ENCODE results near the gene S100A4.
A peak's percentile ranks its signal among the peaks of the same experiment; 100 is the strongest.
"Not testable (repeated sequence)": the region's sequence is repeated elsewhere in the genome, so short reads cannot be mapped to it uniquely, and the experiment has no call there.

S100A4 gene

DNA sequence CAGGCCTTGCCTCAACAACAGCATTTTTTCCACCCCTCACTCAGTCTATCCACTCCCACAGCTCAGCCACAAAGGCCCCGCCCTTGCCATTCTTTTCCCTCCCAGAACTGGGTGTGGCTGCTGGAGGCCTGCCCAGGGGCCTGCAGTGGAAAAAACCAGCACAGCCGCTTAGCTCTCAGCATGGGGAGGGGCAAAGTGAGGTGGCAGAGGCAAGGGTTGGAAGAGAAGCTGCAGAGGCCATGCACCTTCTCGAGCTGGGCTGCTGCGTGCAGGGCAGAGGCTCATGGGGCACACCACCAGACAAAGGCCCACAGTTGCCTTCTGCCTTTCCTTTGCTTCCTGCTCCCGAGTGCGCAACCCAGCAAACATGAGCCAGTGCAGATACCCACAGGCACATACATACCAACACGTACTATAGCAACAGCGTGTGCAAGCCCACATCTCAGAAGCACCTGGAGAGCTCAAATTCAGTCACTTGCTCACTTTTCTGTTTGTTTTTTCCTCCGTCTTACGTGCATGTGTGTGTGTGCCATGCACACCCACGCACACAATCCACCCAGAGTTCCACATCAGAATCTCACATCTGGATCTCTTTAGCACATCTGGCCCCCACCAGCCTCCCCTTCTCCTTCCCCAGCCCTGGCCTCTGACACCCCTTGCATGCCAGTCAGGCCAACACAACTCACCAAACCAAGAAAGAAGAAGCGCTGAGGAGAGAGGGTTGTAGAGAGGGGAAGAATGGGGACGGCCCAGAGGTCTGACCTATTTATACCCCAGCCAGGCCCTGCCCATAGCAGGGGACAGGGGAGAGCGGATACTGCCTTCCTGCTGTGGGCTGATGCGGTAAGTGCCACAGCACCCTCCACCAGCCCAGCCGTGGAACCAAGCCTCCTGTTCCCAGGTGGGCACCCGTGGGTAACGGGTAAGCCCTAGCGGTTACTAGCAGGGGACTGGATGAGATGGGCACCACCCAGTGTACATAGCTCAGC is at the start of gene S100A4:
S100A4 (minus strand) TSS at position 740 of the 989 bp plus-strand sequence. CDS start 1,012 bp downstream, outside the sequence.
- no peak for DNase-seq

- DNase-seq: no peak
Measured at GRCh38 chr1:153592748-153593147, 47.1 kb upstream of the S100A4 start.

DNA sequence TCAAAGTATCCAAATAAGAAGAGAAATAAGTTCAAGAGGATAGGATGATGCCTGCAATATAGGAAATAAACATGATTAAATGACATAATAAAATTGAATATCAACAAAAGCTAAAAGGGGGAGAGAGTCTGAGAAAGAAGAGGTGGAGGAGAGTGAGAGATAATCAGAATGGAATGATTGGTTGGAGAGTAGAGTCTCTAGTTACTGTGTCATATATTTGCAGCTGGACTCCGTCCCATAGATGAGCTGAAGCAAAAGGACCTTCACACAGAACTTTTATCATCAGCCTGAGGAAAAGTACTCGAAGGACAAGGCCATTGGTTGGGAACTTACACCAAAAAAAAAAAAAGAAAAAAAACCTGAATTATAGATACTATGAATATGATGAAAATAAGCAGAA is 42.9 kb upstream of the S100A4 start:
- no peak for DNase-seq

DNA sequence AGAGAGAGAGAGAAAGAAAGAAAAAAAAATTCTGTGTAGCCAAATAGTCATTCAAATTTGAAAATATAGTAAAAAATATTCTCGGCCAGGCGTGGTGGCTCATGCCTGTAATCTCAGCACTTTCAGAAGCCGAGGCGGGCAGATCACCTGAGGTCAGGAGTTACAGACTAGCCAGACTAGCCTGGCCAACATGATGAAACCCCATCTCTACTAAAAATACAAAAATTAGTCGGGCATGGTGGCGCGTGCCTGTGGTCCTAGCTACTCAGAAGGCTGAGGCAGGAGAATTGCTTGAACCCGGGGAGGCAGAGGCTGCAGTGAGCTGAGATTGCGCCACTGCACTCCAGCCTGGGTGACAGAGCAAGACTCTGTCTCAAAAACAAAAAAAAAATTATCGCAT is 42.4 kb upstream of the S100A4 start:
- DNase-seq: not testable (repeated sequence)

DNA sequence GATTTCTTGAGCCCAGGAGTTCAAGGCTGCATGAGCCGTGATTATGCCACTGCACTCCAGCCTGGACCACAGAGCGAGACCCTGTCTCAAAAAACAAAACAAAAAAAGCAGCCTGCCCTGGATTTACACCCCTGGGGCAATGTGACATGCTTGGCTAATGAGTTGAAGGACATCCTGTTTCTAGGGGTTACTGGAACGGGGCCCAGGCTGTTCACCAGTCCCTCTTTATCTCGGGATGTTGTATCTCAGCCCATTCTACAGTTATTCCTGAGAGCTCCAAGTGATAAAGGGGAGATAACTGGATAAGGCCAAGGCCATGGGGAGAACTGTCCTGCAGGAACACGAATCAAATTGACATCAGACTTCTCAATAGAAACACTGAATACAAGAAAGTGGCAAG is 41.7 kb upstream of the S100A4 start:
- DNase-seq: no peak

GRCh38 chr1:153586347-153586746 is 40.7 kb upstream of the S100A4 start:
- no peak for DNase-seq

- no peak for DNase-seq
Measured at GRCh38 chr1:153585006-153585405, 39.4 kb upstream of the S100A4 start.

GRCh38 chr1:153583976-153584375 is 38.4 kb upstream of the S100A4 start:
- no peak for DNase-seq

DNA sequence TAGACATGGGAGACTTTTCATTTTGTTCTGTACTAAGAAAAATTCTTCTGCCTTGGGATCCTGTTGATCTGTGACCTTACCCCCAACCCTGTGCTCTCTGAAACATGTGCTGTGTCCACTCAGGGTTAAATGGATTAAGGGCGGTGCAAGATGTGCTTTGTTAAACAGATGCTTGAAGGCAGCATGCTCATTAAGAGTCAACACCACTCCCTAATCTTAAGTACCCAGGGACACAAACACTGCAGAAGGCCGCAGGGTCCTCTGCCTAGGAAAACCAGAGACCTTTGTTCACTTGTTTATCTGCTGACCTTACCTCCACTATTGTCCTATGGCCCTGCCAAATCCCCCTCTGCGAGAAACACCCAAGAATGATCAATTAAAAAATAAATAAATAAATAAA is 37.9 kb upstream of the S100A4 start:
- not testable (repeated sequence) for DNase-seq

GRCh38 chr1:153582836-153583235 is 37.2 kb upstream of the S100A4 start:
- DNase-seq: not testable (repeated sequence)

DNA sequence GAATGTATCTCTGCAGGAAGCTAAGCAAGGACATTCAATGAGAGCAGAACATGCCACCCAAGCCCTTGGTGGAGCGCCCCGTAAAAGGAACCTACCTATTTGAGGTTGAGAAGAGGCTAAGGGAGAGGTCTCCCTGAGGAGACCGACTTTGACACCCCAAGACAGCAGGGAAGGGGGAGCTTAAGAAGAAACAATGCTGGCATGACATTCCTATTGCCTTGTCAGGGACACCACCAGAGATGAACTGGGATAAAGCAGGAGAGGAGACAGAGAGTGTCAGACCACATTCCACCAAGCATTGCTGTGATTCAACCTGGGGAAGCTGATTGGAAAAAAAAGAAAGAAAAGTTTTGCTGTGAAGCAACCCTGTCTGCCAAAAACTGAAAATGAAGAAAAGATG is 33.3 kb upstream of the S100A4 start:
- DNase-seq: no peak

DNA sequence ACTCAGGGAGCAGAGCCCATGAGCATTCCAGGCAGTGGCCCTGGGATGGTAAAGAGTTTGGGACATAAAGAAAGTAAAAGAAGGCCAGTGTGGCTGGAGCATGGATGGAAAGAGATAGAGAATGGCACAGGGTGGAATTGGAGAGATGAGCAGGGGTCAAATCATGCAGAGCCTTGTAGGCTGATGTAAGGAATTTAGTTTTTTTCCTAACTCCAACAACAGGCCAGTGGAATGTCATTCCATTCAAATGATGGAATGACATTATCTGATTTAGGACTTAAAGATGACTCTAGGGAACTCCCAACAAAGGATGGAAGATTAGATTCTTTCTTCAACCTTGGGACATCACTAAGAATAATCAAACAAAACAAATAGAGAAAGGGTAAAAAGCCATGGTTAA is 32.9 kb upstream of the S100A4 start:
- no peak for DNase-seq

DNA sequence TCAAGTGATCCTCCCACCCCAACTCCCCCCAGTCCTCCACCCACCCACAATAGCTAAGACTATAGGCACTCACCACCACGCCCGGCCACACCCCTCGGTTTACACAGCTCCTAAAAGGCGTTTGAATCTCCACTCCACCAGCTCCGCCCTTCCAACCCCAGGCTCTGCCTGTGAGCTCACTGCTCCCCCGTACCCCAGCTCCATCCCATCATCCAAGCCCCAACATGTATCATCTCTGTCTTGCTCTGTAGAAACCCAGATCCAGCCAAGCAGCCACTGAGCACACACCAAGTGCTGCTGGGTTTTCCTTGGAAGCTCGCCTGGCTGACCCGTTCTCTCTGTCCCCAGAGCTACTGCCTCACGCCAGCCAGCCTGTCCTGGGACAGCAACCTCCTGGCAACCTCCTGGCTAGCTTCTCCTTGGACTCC is 32.0 kb upstream of the S100A4 start:
- no peak for DNase-seq

DNA sequence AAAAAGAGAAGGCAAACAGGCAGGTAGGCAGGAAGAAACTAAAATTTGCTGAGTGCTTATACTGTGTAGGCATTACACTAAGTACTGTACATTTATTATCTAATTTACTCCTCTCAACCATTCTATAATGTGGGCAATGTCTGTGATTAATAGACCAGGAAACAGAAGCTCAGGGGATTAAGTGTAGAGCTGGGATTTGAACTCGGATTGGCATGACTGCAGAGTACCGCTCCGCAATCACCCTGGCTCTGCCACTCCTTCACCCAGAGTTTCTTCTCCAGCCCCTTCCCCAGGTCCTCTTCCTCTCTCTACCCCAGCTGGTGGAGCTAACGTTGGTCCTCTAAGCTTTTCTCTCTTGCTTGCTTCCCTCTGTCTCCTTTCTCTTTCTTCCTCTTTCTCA is 31.5 kb upstream of the S100A4 start:
- no peak for DNase-seq

DNA sequence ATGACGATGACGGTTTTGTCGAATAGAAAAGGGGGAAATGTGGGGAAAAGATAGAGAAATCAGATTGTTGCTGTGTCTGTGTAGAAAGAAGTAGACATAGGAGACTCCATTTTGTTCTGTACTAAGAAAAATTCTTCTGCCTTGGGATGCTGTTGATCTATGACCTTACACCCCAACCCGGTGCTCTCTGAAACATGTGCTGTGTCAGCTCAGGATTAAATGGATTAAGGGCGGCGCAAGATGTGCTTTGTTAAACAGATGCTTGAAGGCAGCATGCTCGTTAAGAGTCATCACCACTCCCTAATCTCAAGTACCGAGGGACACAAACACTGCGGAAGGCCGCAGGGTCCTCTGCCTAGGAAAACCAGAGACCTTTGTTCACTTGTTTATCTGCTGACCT is 29.9 kb upstream of the S100A4 start:
- not testable (repeated sequence) for DNase-seq

GRCh38 chr1:153575081-153575491 is 29.5 kb upstream of the S100A4 start:
- not testable (repeated sequence) for DNase-seq

DNA sequence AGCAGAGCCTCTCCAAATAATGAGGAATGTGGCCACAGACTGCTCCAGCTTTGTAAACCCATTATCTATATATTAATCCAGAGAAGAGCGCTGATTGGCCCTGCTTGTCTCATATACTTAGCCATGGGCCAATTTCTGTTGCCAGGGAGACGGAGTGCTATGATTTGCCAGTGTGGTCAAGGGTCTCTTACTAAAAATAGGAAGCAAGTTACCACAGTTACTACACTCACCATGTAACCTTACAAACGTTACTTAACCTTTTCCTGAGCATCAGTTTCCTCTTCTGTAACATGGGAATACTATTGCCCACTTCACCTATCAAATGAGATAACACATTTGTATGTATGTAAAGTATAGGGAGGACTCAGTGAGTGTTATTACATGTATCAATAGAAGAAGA is 27.7 kb upstream of the S100A4 start:
- DNase-seq: no peak

DNA sequence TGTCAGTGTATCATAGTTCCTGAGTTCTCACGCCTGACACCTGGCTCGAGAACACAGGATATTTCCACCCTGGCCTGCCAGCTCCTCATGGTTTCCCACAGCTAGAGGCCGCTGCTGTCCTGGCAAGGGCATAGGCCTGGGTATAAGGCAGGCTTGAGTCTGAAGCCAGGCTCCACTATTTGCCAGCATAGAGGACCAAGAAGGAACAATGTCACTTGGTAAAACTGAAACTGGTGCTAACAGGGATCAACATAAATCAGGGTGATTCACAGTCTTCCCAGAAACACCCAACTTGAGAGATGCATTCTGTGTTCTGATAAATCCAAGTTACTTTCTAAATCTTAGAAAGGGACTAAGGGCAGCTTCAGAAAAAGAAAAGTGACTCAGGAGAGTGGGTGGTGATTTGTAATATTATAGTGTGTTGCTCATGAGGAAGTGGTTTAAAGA is 27.0 kb upstream of the S100A4 start:
- DNase-seq: no peak

GRCh38 chr1:153571706-153572105 is 26.1 kb upstream of the S100A4 start:
- no peak for DNase-seq

DNA sequence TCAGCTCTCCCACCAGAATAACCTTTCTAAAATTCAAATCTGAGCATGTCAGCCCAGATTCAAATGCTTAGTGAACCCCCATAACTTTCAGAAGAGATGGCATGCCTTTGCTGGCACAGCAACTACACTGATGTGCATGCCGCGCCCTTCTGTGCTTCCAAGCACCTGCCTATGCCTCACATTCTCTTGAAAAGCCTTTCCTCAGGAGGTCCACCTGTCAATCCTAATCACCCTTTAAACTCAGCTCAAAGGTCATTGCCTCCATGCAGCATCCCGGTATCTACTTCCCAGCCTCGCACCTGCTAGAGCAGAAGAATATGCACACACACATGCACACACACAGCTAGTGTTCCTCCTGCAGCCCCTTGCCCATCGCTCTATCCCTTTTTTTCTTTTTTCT is 25.3 kb upstream of the S100A4 start:
- DNase-seq: no peak

- DNase-seq: no peak
Measured at GRCh38 chr1:153569465-153569864, 23.9 kb upstream of the S100A4 start.

GRCh38 chr1:153568367-153569099 is 22.9 kb upstream of the S100A4 start:
- peak; percentile 41 for DNase-seq

DNA sequence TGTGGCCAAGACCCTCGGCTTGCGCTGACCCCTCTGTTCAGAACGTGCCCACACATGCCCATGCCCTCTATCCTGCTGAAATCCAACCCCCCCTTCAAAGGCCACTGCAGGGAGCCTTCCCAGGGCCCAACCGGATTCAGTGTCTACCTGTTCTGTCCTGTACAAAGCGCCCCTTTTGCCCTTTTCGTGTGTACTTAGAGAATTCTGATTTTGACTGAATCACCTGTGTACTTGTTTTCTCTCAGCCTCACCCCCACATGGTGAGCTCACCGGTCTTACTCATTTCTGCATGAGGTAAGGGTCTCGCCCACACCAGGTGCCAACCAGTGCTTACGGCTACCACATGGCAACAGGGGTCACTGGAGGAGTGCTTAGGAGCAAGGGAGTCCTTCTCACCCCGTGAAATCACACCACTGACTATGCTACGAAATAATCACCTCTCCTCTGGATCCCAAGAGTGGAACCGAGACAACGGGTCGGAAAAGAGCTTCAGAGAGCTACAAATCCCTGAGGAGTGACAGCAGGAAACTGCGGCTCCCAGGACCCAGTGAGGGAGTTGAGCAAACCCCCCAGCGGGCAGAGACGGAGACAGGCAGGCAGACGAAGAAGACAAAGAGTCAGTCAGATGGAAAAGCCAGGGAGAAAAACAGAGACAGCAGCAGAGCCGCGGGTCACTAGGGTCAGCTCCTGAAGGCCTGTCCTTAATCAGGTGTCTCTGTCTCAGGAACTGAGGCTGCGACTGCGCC is 22.2 kb upstream of the S100A4 start:
- DNase-seq: no peak

Measured in NCI-H1417 treated with DMSO at 0.1 percent for 48 hours (cell line).